ENCODE results near the gene SEC23B. TPM values are rescaled to one million over a fixed set of nuclear protein-coding genes. Genes with fewer than 3 reads are reported as not detected.

Gene SEC23B
- polyA plus RNA-seq, 3 donors = 38.9 to 88.1 (median 68.4) TPM

- WGBS (ENCODE audit: insufficient coverage) = 0% methylated on average over 1 of the region's 6 CpGs
- no peaks in the 10 kb centered on the region for H3K27me3 ChIP-seq (ENCODE audit: control insufficient read depth in 2 of 2, insufficient read depth in 2 of 2, low read length in 2 of 2)
- peaks cover 6 to 22% of the 10 kb centered on the region in 2 donors for H3K36me3 ChIP-seq (replicated peaks in 1 of 2; ENCODE audit: control insufficient read depth in 1 of 2, insufficient read depth in 2 of 2, low read length in 2 of 2)
- DNase-seq = no peak
- H3K9ac ChIP-seq (ENCODE audit: insufficient read depth, low read length, poor library complexity, severe bottlenecking) = peak overlapping the region; percentile 89
- H3K79me2 ChIP-seq (ENCODE audit: insufficient read depth, low read length) = peaks cover 29% of the 10 kb centered on the region
- peak overlapping the region; percentile 79 for H3K4me2 ChIP-seq (replicated peaks; ENCODE audit: extremely low read depth, low read length, poor library complexity, severe bottlenecking)
- Mint-ChIP-seq H3K27me3 (ENCODE audit: low read depth in 3 of 3) (peaks cover 0 to 2% (median 0%) of the 10 kb centered on the region in 3 donors), H3K36me3 (peaks cover 15 to 30% of the 10 kb centered on the region in 2 donors), H3K27ac (peak overlapping the region; percentile 93 to 99 (median 97)), H3K9me3 (peaks cover 0 to 7% (median 2%) of the 10 kb centered on the region in 7 donors), H3K4me1 (peaks cover 29% of the 10 kb centered on the region), H3K4me3 (peak overlapping the region; percentile 92)
- peak overlapping the region; percentile 56 to 95 for H3K27ac ChIP-seq (ENCODE audit: low read depth in 1 of 2, low read length in 2 of 2)
- peaks cover 26 to 34% of the 10 kb centered on the region in 2 donors for H3K4me1 ChIP-seq (ENCODE audit: control insufficient read depth in 1 of 2, insufficient read depth in 2 of 2, low read length in 2 of 2)
- no peaks in the 10 kb centered on the region for H4K20me1 ChIP-seq (ENCODE audit: insufficient read depth, low read length)
- H3K4me3 ChIP-seq (replicated peaks in 1 of 3; ENCODE audit: low read depth in 2 of 3, low read length in 3 of 3) = peak overlapping the region; percentile 77 to 93 (median 79)
- TF ChIP-seq CTCF (IDR thresholded peaks at IDR 0.05) = no peak
- no peaks in the 10 kb centered on the region for H3K9me3 ChIP-seq (replicated peaks in 1 of 2; ENCODE audit: control insufficient read depth in 1 of 2, insufficient read depth in 1 of 2, low read length in 2 of 2)
- intact Hi-C loops (cut with micrococcal nuclease) = loop anchor here (5.0 to 10.0 kb wide), 2 partner anchors 60 to 227 kb away; partner anchors contain the start of gene SEC23B (in 2 of the 2)
- H2AFZ ChIP-seq (ENCODE audit: insufficient read depth, low read depth, low read length, poor library complexity, severe bottlenecking) = peak overlapping the region; percentile 94
These were observed 60.0 kb downstream of the SEC23B start for GRCh38 chr20:18567739-18568091.

GRCh38 chr20:18571009-18571408, 63.3 kb downstream of the SEC23B start:
- Histone ChIP-seq H3K4me3 (replicated peaks in 1 of 3; ENCODE audit: low read depth in 2 of 3, low read length in 3 of 3) (peak overlapping the region in 1 of 3 experiments; percentile 40), H4K20me1 (ENCODE audit: insufficient read depth, low read length) (no peaks in the 10 kb centered on the region), H3K36me3 (replicated peaks in 1 of 2; ENCODE audit: control insufficient read depth in 1 of 2, insufficient read depth in 2 of 2, low read length in 2 of 2) (peaks cover 3 to 18% of the 10 kb centered on the region in 2 donors), H3K79me2 (ENCODE audit: insufficient read depth, low read length) (peaks cover 29% of the 10 kb centered on the region), H2AFZ (ENCODE audit: insufficient read depth, low read depth, low read length, poor library complexity, severe bottlenecking) (no peak overlapping the region), H3K27me3 (ENCODE audit: control insufficient read depth in 2 of 2, insufficient read depth in 2 of 2, low read length in 2 of 2) (no peaks in the 10 kb centered on the region), H3K4me1 (ENCODE audit: control insufficient read depth in 1 of 2, insufficient read depth in 2 of 2, low read length in 2 of 2) (peaks cover 26 to 34% of the 10 kb centered on the region in 2 donors), H3K9ac (ENCODE audit: insufficient read depth, low read length, poor library complexity, severe bottlenecking) (no peak overlapping the region), H3K27ac (ENCODE audit: low read depth in 1 of 2, low read length in 2 of 2) (peak overlapping the region; percentile 2 to 56), H3K9me3 (replicated peaks in 1 of 2; ENCODE audit: control insufficient read depth in 1 of 2, insufficient read depth in 1 of 2, low read length in 2 of 2) (no peaks in the 10 kb centered on the region), H3K4me2 (replicated peaks; ENCODE audit: extremely low read depth, low read length, poor library complexity, severe bottlenecking) (peak overlapping the region; percentile 49)
- Mint-ChIP-seq H3K9me3 (peaks cover 0 to 7% (median 2%) of the 10 kb centered on the region in 7 donors), H3K27ac (peak overlapping the region; percentile 66 to 87 (median 83)), H3K36me3 (peaks cover 11 to 29% of the 10 kb centered on the region in 2 donors), H3K27me3 (ENCODE audit: low read depth in 3 of 3) (no peaks in the 10 kb centered on the region), H3K4me3 (no peak overlapping the region), H3K4me1 (peaks cover 29% of the 10 kb centered on the region)
- TF ChIP-seq CTCF (IDR thresholded peaks at IDR 0.05) = no peak
- no peak for DNase-seq
- WGBS (ENCODE audit: insufficient coverage) = 100% methylated on average over 2 of the region's 2 CpGs
- intact Hi-C loops (cut with micrococcal nuclease) = no loop called here

Measured in CD14-positive monocyte (primary cell).